HEK293 (cell line): ENCODE data around the gene ATP4A.

Experiments
- MZF1 ChIP-seq: fragments of 450-650 bp; formaldehyde crosslinking; IDR thresholded peaks from 2 replicates; pipeline ENCODE4 v1.5.1; 2017; ENCODE audit warnings: missing biosample characterization, missing genetic modification characterization, borderline replicate concordance
- SCRT1 ChIP-seq: fragments of 450-650 bp; formaldehyde crosslinking; IDR thresholded peaks from 2 replicates; pipeline ENCODE4 v1.5.1; 2016; ENCODE audit warnings: missing biosample characterization, missing genetic modification characterization, borderline replicate concordance
- SCRT2 ChIP-seq: fragments of 450-650 bp; formaldehyde crosslinking; IDR thresholded peaks from 2 replicates; pipeline ENCODE4 v1.5.1; 2016; ENCODE audit warnings: missing biosample characterization, missing genetic modification characterization
- TCF7L2 ChIP-seq: IDR thresholded peaks from 2 replicates; pipeline ENCODE4 v1.6.1; 2011; ENCODE audit warnings: low read depth, mild to moderate bottlenecking, inconsistent platforms, low read length, moderate library complexity, borderline replicate concordance
- YY1 ChIP-seq: fragments of 450-650 bp; formaldehyde crosslinking; IDR thresholded peaks from 2 replicates; pipeline ENCODE4 v1.5.1; 2018; ENCODE audit warnings: missing biosample characterization, missing genetic modification characterization
- ZNF138 ChIP-seq: fragments of 450-650 bp; formaldehyde crosslinking; IDR thresholded peaks from 2 replicates; pipeline ENCODE4 v1.5.1; 2016; ENCODE audit warnings: missing biosample characterization, missing genetic modification characterization, borderline replicate concordance
- ZNF791 ChIP-seq: fragments of 450-650 bp; formaldehyde crosslinking; IDR thresholded peaks from 2 replicates; pipeline ENCODE4 v1.5.1; 2016; ENCODE audit warnings: missing biosample characterization, missing genetic modification characterization
- TF ChIP-seq, protein P1 (sequence below): fragments of 450-650 bp; formaldehyde crosslinking; IDR thresholded peaks from 2 replicates; pipeline ENCODE4 v1.5.1; 2016; ENCODE audit warnings: missing biosample characterization, missing genetic modification characterization
- TF ChIP-seq, protein P2 (sequence below): fragments of 450-650 bp; formaldehyde crosslinking; IDR thresholded peaks from 2 replicates; pipeline ENCODE4 v1.5.1; 2016; ENCODE audit warnings: missing biosample characterization, missing genetic modification characterization
- TF ChIP-seq, protein P3 (sequence below): fragments of 450-650 bp; formaldehyde crosslinking; IDR thresholded peaks from 2 replicates; pipeline ENCODE4 v1.5.1; 2016; ENCODE audit warnings: missing biosample characterization, missing genetic modification characterization
- TF ChIP-seq, protein P4 (sequence below): fragments of 450-650 bp; formaldehyde crosslinking; IDR thresholded peaks from 2 replicates; pipeline ENCODE4 v1.5.1; 2016; ENCODE audit warnings: missing biosample characterization, missing genetic modification characterization, low read depth

DNA sequence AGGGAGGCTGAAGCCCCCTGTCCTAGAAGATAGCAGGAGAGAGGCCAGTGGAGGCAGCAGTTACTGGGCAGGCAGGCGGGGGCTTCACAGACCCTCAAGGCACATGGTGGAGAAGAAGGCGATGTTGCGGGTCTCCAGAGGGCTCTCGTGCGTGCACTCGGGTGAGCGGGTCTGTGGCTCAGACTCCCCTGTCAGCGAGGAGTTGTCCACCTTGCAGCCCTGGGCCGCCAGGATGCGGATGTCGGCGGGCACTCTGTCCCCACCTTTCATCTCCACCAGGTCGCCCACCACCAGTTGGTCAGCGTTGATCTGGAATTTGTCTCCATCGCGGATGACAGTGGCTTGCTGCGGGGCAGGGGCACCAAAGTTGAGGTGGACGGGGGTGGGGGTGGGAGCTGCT is 3.2 kb downstream of the ATP4A start:
- no peak for TF ChIP-seq MZF1 (tag by site-specific recombination)
- no peak for TF ChIP-seq SCRT2 (tag by site-specific recombination)
- TF ChIP-seq ZNF138 (tag by site-specific recombination) = no peak
- no peak for TF ChIP-seq ZNF791 (tag by site-specific recombination)
- TF ChIP-seq, protein P1, sequence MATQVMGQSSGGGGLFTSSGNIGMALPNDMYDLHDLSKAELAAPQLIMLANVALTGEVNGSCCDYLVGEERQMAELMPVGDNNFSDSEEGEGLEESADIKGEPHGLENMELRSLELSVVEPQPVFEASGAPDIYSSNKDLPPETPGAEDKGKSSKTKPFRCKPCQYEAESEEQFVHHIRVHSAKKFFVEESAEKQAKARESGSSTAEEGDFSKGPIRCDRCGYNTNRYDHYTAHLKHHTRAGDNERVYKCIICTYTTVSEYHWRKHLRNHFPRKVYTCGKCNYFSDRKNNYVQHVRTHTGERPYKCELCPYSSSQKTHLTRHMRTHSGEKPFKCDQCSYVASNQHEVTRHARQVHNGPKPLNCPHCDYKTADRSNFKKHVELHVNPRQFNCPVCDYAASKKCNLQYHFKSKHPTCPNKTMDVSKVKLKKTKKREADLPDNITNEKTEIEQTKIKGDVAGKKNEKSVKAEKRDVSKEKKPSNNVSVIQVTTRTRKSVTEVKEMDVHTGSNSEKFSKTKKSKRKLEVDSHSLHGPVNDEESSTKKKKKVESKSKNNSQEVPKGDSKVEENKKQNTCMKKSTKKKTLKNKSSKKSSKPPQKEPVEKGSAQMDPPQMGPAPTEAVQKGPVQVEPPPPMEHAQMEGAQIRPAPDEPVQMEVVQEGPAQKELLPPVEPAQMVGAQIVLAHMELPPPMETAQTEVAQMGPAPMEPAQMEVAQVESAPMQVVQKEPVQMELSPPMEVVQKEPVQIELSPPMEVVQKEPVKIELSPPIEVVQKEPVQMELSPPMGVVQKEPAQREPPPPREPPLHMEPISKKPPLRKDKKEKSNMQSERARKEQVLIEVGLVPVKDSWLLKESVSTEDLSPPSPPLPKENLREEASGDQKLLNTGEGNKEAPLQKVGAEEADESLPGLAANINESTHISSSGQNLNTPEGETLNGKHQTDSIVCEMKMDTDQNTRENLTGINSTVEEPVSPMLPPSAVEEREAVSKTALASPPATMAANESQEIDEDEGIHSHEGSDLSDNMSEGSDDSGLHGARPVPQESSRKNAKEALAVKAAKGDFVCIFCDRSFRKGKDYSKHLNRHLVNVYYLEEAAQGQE (tag by site-specific recombination) = no peak
- TF ChIP-seq, protein P2, sequence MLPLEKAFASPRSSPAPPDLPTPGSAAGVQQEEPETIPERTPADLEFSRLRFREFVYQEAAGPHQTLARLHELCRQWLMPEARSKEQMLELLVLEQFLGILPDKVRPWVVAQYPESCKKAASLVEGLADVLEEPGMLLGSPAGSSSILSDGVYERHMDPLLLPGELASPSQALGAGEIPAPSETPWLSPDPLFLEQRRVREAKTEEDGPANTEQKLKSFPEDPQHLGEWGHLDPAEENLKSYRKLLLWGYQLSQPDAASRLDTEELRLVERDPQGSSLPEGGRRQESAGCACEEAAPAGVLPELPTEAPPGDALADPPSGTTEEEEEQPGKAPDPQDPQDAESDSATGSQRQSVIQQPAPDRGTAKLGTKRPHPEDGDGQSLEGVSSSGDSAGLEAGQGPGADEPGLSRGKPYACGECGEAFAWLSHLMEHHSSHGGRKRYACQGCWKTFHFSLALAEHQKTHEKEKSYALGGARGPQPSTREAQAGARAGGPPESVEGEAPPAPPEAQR (tag by site-specific recombination) = no peak
- no peak for TF ChIP-seq SCRT1 (tag by site-specific recombination)
- TF ChIP-seq, protein P3, sequence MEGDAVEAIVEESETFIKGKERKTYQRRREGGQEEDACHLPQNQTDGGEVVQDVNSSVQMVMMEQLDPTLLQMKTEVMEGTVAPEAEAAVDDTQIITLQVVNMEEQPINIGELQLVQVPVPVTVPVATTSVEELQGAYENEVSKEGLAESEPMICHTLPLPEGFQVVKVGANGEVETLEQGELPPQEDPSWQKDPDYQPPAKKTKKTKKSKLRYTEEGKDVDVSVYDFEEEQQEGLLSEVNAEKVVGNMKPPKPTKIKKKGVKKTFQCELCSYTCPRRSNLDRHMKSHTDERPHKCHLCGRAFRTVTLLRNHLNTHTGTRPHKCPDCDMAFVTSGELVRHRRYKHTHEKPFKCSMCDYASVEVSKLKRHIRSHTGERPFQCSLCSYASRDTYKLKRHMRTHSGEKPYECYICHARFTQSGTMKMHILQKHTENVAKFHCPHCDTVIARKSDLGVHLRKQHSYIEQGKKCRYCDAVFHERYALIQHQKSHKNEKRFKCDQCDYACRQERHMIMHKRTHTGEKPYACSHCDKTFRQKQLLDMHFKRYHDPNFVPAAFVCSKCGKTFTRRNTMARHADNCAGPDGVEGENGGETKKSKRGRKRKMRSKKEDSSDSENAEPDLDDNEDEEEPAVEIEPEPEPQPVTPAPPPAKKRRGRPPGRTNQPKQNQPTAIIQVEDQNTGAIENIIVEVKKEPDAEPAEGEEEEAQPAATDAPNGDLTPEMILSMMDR (tag by site-specific recombination) = no peak
- no peak for TF ChIP-seq YY1 (tag by site-specific recombination)
- TF ChIP-seq, protein P4, sequence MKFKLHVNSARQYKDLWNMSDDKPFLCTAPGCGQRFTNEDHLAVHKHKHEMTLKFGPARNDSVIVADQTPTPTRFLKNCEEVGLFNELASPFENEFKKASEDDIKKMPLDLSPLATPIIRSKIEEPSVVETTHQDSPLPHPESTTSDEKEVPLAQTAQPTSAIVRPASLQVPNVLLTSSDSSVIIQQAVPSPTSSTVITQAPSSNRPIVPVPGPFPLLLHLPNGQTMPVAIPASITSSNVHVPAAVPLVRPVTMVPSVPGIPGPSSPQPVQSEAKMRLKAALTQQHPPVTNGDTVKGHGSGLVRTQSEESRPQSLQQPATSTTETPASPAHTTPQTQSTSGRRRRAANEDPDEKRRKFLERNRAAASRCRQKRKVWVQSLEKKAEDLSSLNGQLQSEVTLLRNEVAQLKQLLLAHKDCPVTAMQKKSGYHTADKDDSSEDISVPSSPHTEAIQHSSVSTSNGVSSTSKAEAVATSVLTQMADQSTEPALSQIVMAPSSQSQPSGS (tag by site-specific recombination) = no peak
- no peak for TF ChIP-seq TCF7L2
